Activated naive CD4-positive, alpha-beta T cell treated with anti-CD3 and anti-CD28 coated beads, Interleukin-2, amount 10 ng/mL, durations not matched to agents 7 days and 5 days (primary cell): ENCODE measurements around the gene NCKAP5.
"Not testable (repeated sequence)": the region's sequence is repeated elsewhere in the genome, so short reads cannot be mapped to it uniquely, and the experiment has no call there.

Source experiments
- CTCF ChIA-PET: fragments of 350-600 bp; sonication (Branson Sonifier 250); formaldehyde crosslinking; loops from one replicate; lab custom pipeline; 2021; ENCODE audit warnings: antibody characterized with exemption; lab: Charles Lee
- DNase-seq: peaks from one replicate; pipeline ENCODE4 v3.0.0-alpha.2; 2020
- H3K27ac Mint-ChIP-seq: one replicate; pipeline ENCODE4 v1.8.0; 2021; ENCODE audit warnings: mild to moderate bottlenecking, moderate library complexity, mixed read lengths
- H3K27me3 Mint-ChIP-seq: one replicate; pipeline ENCODE4 v1.8.0; 2021; ENCODE audit warnings: mild to moderate bottlenecking, mixed read lengths
- H3K36me3 Mint-ChIP-seq: one replicate; pipeline ENCODE4 v1.8.0; 2021; ENCODE audit warnings: mixed read lengths
- H3K4me1 Mint-ChIP-seq: one replicate; pipeline ENCODE4 v1.8.0; 2021; ENCODE audit warnings: mixed read lengths
- H3K4me3 Mint-ChIP-seq: one replicate; pipeline ENCODE4 v1.8.0; 2021; ENCODE audit warnings: mild to moderate bottlenecking, moderate library complexity, mixed read lengths
- H3K9me3 Mint-ChIP-seq: one replicate; pipeline ENCODE4 v1.8.0; 2021; ENCODE audit warnings: mixed read lengths

NCKAP5 gene

GRCh38 chr2:133232556-133232955 lies 335.7 kb downstream of the NCKAP5 start:
- Mint-ChIP-seq H3K36me3 (no peaks in the 10 kb centered on the region), H3K27ac (no peak overlapping the region), H3K4me1 (no peaks in the 10 kb centered on the region), H3K9me3 (peaks cover 2% of the 10 kb centered on the region), H3K27me3 (no peaks in the 10 kb centered on the region), H3K4me3 (no peak overlapping the region)
- CTCF ChIA-PET = no interaction called here
- DNase-seq = no peak

DNA sequence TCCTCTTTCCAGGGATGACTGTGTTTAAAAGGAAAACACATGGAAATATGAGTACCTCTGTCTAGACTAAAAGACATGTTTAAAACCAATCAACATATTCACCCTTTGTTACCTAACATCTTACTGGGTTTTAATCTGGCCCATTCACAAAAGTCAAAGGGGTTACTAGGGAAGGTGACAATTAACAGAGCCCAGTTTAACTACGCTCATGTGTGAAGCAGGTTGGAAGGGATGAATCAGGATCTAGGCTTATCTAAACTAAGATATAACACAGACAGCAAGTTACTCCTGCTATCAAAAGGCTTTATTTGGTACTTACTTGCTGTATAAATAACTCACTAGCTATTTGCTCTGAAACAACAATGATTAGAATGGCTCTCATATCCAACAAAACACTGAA lies 337.0 kb downstream of the NCKAP5 start:
- Mint-ChIP-seq H3K27me3 (no peaks in the 10 kb centered on the region), H3K36me3 (no peaks in the 10 kb centered on the region), H3K4me1 (no peaks in the 10 kb centered on the region), H3K4me3 (no peak overlapping the region), H3K9me3 (peaks cover 2% of the 10 kb centered on the region), H3K27ac (no peak overlapping the region)
- CTCF ChIA-PET = no interaction called here
- no peak for DNase-seq

- no peaks in the 10 kb centered on the region for H3K4me1 Mint-ChIP-seq
- no peaks in the 10 kb centered on the region for H3K27me3 Mint-ChIP-seq
- H3K4me3 Mint-ChIP-seq = no peak overlapping the region
- H3K27ac Mint-ChIP-seq = no peak overlapping the region
- H3K36me3 Mint-ChIP-seq = no peaks in the 10 kb centered on the region
- peaks cover 5% of the 10 kb centered on the region for H3K9me3 Mint-ChIP-seq
- no peak for DNase-seq
- CTCF ChIA-PET = no interaction called here
These were observed 338.3 kb downstream of the NCKAP5 start for GRCh38 chr2:133229974-133230373.

- H3K36me3 Mint-ChIP-seq = no peaks in the 10 kb centered on the region
- no peaks in the 10 kb centered on the region for H3K4me1 Mint-ChIP-seq
- H3K27me3 Mint-ChIP-seq = no peaks in the 10 kb centered on the region
- peaks cover 3% of the 10 kb centered on the region for H3K9me3 Mint-ChIP-seq
- CTCF ChIA-PET = no interaction called here
- no peak overlapping the region for H3K4me3 Mint-ChIP-seq
- H3K27ac Mint-ChIP-seq = no peak overlapping the region
- DNase-seq = no peak
These were observed 345.0 kb downstream of the NCKAP5 start for GRCh38 chr2:133223226-133223625.

- H3K27ac Mint-ChIP-seq = no peak overlapping the region
- no peaks in the 10 kb centered on the region for H3K27me3 Mint-ChIP-seq
- H3K4me3 Mint-ChIP-seq = no peak overlapping the region
- no peaks in the 10 kb centered on the region for H3K36me3 Mint-ChIP-seq
- no peaks in the 10 kb centered on the region for H3K4me1 Mint-ChIP-seq
- DNase-seq = no peak
- peaks cover 3% of the 10 kb centered on the region for H3K9me3 Mint-ChIP-seq
- CTCF ChIA-PET = no interaction called here
These were observed 346.9 kb downstream of the NCKAP5 start for GRCh38 chr2:133221398-133221797.

- DNase-seq = no peak
- Mint-ChIP-seq H3K27me3 (no peaks in the 10 kb centered on the region), H3K4me3 (no peak overlapping the region), H3K27ac (no peak overlapping the region), H3K9me3 (peaks cover 3% of the 10 kb centered on the region), H3K4me1 (no peaks in the 10 kb centered on the region), H3K36me3 (no peaks in the 10 kb centered on the region)
- CTCF ChIA-PET = no interaction called here
These were observed 350.1 kb downstream of the NCKAP5 start for GRCh38 chr2:133218204-133218603.

GRCh38 chr2:133215477-133215876 lies 352.8 kb downstream of the NCKAP5 start:
- no peaks in the 10 kb centered on the region for H3K4me1 Mint-ChIP-seq
- H3K9me3 Mint-ChIP-seq = peaks cover 3% of the 10 kb centered on the region
- H3K4me3 Mint-ChIP-seq = no peak overlapping the region
- DNase-seq = no peak
- H3K27ac Mint-ChIP-seq = no peak overlapping the region
- no peaks in the 10 kb centered on the region for H3K36me3 Mint-ChIP-seq
- no peaks in the 10 kb centered on the region for H3K27me3 Mint-ChIP-seq
- CTCF ChIA-PET = no interaction called here

GRCh38 chr2:133213651-133214050 lies 354.6 kb downstream of the NCKAP5 start:
- no peak overlapping the region for H3K4me3 Mint-ChIP-seq
- no peak for DNase-seq
- H3K9me3 Mint-ChIP-seq = peaks cover 3% of the 10 kb centered on the region
- H3K27ac Mint-ChIP-seq = no peak overlapping the region
- no peaks in the 10 kb centered on the region for H3K4me1 Mint-ChIP-seq
- no peaks in the 10 kb centered on the region for H3K27me3 Mint-ChIP-seq
- no peaks in the 10 kb centered on the region for H3K36me3 Mint-ChIP-seq
- CTCF ChIA-PET = no interaction called here

DNA sequence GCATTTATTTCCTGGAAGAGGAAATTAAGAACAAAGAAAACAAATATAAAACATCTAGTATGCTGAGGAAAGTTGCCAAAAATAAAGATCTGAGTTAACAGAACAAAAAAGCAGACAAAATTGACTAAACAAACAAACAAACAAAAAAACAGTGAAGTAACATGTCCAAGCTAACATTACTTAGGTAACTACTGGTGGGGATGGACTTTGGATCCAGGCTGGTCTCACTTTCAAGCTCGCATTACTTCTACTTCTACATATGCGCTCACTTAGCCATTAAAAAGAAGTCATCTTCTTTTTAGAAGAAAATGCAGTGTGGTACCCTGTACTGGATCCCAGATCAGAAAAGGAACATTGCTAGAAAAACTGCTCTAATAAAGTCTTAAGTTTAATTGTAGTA lies 358.9 kb downstream of the NCKAP5 start:
- Mint-ChIP-seq H3K9me3 (peaks cover 6% of the 10 kb centered on the region), H3K36me3 (no peaks in the 10 kb centered on the region), H3K27me3 (no peaks in the 10 kb centered on the region), H3K27ac (no peak overlapping the region), H3K4me1 (no peaks in the 10 kb centered on the region), H3K4me3 (no peak overlapping the region)
- DNase-seq = no peak
- CTCF ChIA-PET = no interaction called here

GRCh38 chr2:133206666-133207065 lies 361.6 kb downstream of the NCKAP5 start:
- CTCF ChIA-PET, H3K36me3 Mint-ChIP-seq, H3K4me3 Mint-ChIP-seq, H3K9me3 Mint-ChIP-seq, H3K27ac Mint-ChIP-seq, H3K27me3 Mint-ChIP-seq, H3K4me1 Mint-ChIP-seq, DNase-seq: not testable (repeated sequence)

DNA sequence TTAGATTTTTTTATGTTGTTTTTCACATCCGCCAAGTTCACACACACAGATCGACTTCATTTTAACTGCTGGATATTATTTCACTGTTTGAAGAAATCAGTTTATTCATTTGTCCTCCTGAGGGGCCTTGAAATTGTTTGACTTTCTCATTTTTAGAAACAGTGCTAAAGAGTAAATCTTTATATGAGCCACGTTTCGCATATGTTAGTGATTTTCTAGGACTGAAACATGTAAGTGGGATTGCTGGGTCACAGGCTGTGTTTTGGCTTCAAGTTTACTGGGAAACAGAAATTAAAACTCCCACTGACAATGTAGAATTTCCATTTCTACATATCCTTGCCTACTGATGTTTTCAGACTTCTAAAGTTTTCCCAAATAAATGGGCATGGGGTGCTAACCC lies 363.8 kb downstream of the NCKAP5 start:
- CTCF ChIA-PET = no interaction called here
- Mint-ChIP-seq H3K27me3 (no peaks in the 10 kb centered on the region), H3K9me3 (peaks cover 9% of the 10 kb centered on the region), H3K36me3 (no peaks in the 10 kb centered on the region), H3K4me3 (no peak overlapping the region), H3K27ac (no peak overlapping the region), H3K4me1 (no peaks in the 10 kb centered on the region)
- no peak for DNase-seq

DNA sequence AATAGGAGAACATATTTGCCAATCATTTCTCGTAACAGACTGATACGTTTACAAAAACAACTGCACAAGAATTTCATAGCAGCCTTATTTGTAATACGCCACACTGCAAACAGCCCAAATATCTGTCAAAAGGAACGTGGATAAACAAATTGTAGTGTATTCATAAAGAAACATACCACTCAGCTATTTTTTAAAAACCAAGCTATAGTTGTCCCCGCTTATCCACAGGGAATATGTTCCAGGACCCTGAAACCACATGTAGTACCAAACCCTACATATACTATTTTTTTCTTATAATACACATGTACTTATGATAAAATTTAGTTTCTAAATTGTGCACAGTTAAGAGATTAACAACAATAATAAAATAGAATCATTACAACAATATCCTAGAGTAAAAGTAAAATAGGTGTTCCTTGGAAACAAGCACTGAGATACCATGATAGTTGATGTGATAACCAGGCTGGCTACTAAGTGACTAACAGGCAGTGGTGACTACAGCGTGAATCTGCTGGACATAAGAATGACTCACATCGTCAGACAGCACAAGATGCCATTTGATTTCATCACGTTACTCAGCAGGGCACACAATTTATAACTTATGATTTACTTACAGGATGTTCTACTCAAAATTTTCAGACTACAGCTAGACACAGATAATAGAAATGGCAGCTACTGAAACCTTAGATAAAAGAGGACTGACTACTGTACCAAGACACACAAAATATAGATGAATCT lies 367.4 kb downstream of the NCKAP5 start:
- H3K4me3 Mint-ChIP-seq = no peak overlapping the region
- H3K4me1 Mint-ChIP-seq = no peaks in the 10 kb centered on the region
- no peaks in the 10 kb centered on the region for H3K27me3 Mint-ChIP-seq
- H3K36me3 Mint-ChIP-seq = no peaks in the 10 kb centered on the region
- CTCF ChIA-PET = no interaction called here
- peaks cover 9% of the 10 kb centered on the region for H3K9me3 Mint-ChIP-seq
- no peak overlapping the region for H3K27ac Mint-ChIP-seq
- no peak for DNase-seq

DNA sequence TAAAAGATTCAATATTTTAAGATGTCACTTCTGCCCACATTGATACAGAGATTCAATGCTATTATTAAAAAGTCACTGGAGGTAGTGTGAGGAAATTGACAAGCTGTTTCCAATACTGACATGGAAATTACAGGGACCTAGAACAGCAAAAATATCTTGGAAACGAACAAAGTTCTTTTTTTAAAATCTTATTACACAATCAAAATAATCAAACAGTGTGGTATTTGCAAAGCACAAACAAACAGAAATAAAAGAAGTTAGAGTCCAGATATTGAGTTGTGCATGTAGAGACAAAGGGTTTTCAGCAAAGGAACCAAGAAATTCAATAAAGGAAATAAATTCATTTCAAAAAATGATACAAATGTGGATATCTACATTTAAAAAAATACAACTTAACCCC lies 369.6 kb downstream of the NCKAP5 start:
- Mint-ChIP-seq H3K27me3 (no peaks in the 10 kb centered on the region), H3K27ac (no peak overlapping the region), H3K36me3 (no peaks in the 10 kb centered on the region), H3K4me1 (no peaks in the 10 kb centered on the region), H3K4me3 (no peak overlapping the region), H3K9me3 (peaks cover 9% of the 10 kb centered on the region)
- DNase-seq = no peak
- CTCF ChIA-PET = no interaction called here

GRCh38 chr2:133197156-133197555 lies 371.1 kb downstream of the NCKAP5 start:
- CTCF ChIA-PET = no interaction called here
- no peaks in the 10 kb centered on the region for H3K4me1 Mint-ChIP-seq
- DNase-seq = no peak

GRCh38 chr2:133194777-133195335 lies 373.4 kb downstream of the NCKAP5 start:
- Mint-ChIP-seq H3K27ac (no peak overlapping the region), H3K4me1 (no peaks in the 10 kb centered on the region), H3K36me3 (no peaks in the 10 kb centered on the region), H3K27me3 (no peaks in the 10 kb centered on the region), H3K9me3 (peaks cover 6% of the 10 kb centered on the region), H3K4me3 (no peak overlapping the region)
- no peak for DNase-seq
- CTCF ChIA-PET = no interaction called here

More at GRCh38 chr2:133197156-133197555, 371.1 kb downstream of the NCKAP5 start:
- H3K36me3 Mint-ChIP-seq = no peaks in the 10 kb centered on the region
- no peak overlapping the region for H3K4me3 Mint-ChIP-seq
- no peak overlapping the region for H3K27ac Mint-ChIP-seq
- peaks cover 7% of the 10 kb centered on the region for H3K9me3 Mint-ChIP-seq
- no peaks in the 10 kb centered on the region for H3K27me3 Mint-ChIP-seq
